Endothelial cell of umbilical vein (primary cell): ENCODE data around the gene ASGR1. TPM values are rescaled to one million over a fixed set of nuclear protein-coding genes. Genes with fewer than 3 reads are reported as not detected.

Experiments used
- BruUV-seq: library from RNA; stranded (reverse); fragments of 400-500 nt; replicated peaks from 2 replicates; lab custom pipeline; 2021; lab: Mats Ljungman, UMichigan
- CTCF ChIA-PET: fragments of 300-600, 350-600 bp; sonication (Branson Sonifier 250); formaldehyde crosslinking; loops from one replicate; lab custom pipeline; 2021; ENCODE audit warnings: antibody characterized with exemption, inconsistent platforms; lab: Charles Lee
- POLR2A ChIA-PET: fragments of 300-600, 350-600 bp; sonication (Branson Sonifier 250); formaldehyde crosslinking; loops from one replicate; lab custom pipeline; 2021; ENCODE audit warnings: antibody characterized with exemption, inconsistent platforms; lab: Charles Lee
- DNase-seq: peaks from one replicate; pipeline ENCODE4 v3.0.0-alpha.2; 2011; ENCODE audit warnings: low read depth, low spot score
- FAIRE-seq: peaks from 2 replicates; lab custom pipeline; 2011; peaks lifted over from hg19 to GRCh38; lab: Jason Lieb, UNC
- H2AFZ ChIP-seq: 2 replicates; pipeline ENCODE4 v1.6.0; 2012; ENCODE audit warnings: low read depth, low read length, control low read depth, inconsistent platforms
- H3K27ac ChIP-seq: 2 replicates; pipeline ENCODE4 v1.5.1; 2011; ENCODE audit warnings: low read depth, mild to moderate bottlenecking, control low read depth, low read length, moderate library complexity; ENCODE audit not compliant: insufficient read depth
- H3K27me3 ChIP-seq, 2 experiments: 2 replicates each; pipeline versions ENCODE4 v1.6.0 to v1.6.1; 2011; ENCODE audit warnings: low read length in 2 of 2, mixed read lengths in 1 of 2; ENCODE audit not compliant: control insufficient read depth in 2 of 2, insufficient read depth in 2 of 2
- H3K36me3 ChIP-seq, 2 experiments: 2 replicates in 1 of 2; 3 replicates in 1 of 2; pipeline ENCODE4 v1.5.1; 2011; ENCODE audit warnings: low read length in 2 of 2, mild to moderate bottlenecking in 1 of 2, moderate library complexity in 1 of 2; ENCODE audit not compliant: control insufficient read depth in 2 of 2, insufficient read depth in 2 of 2; ENCODE audit errors: extremely low read depth in 1 of 2
- H3K4me1 ChIP-seq: 3 replicates; pipeline ENCODE4 v1.5.1; 2011; ENCODE audit warnings: mild to moderate bottlenecking, low read length; ENCODE audit not compliant: control insufficient read depth, insufficient read depth; ENCODE audit errors: extremely low read depth
- H3K4me2 ChIP-seq: 2 replicates; pipeline ENCODE4 v1.6.1; 2011; ENCODE audit warnings: low read length, control low read depth, mixed read lengths; ENCODE audit not compliant: insufficient read depth
- H3K4me3 ChIP-seq, 3 experiments: fragments of 200-600 bp in 1 of 3; sonication (generic), shearing (Covaris generic) in 1 of 3; replicated peaks in 1 of 3; 2 replicates each; pipeline ENCODE4 v1.5.1; 2011 to 2016; ENCODE audit warnings: control low read depth in 3 of 3, low read length in 3 of 3, mild to moderate bottlenecking in 2 of 3, inconsistent platforms in 1 of 3, low read depth in 1 of 3, moderate library complexity in 1 of 3; ENCODE audit not compliant: insufficient read depth in 1 of 3
- H3K79me2 ChIP-seq: 2 replicates; pipeline ENCODE4 v1.6.0; 2012; ENCODE audit warnings: low read length, inconsistent platforms; ENCODE audit not compliant: control insufficient read depth, insufficient read depth
- H3K9ac ChIP-seq: replicated peaks from 2 replicates; pipeline ENCODE3; 2011; ENCODE audit warnings: low read length, control low read depth; ENCODE audit not compliant: insufficient read depth; ENCODE audit errors: extremely low read depth
- H3K9me1 ChIP-seq: replicated peaks from 3 replicates; pipeline ENCODE4 v1.6.0; 2011; ENCODE audit warnings: mild to moderate bottlenecking, low read length; ENCODE audit not compliant: control insufficient read depth, insufficient read depth; ENCODE audit errors: extremely low read depth
- H3K9me3 ChIP-seq: replicated peaks from 2 replicates; pipeline ENCODE4 v1.5.1; 2012; ENCODE audit warnings: low read length, inconsistent platforms; ENCODE audit not compliant: control insufficient read depth, insufficient read depth
- H4K20me1 ChIP-seq: replicated peaks from 2 replicates; pipeline ENCODE3; 2011; ENCODE audit warnings: mild to moderate bottlenecking, low read length; ENCODE audit not compliant: control insufficient read depth, insufficient read depth; ENCODE audit errors: extremely low read depth
- EZH2 ChIP-seq: IDR thresholded peaks from 2 replicates; pipeline ENCODE4 v1.6.1; 2012; ENCODE audit warnings: borderline replicate concordance, low read depth, mild to moderate bottlenecking, moderate library complexity, low read length, inconsistent platforms; ENCODE audit not compliant: severe bottlenecking
- FOS ChIP-seq: IDR thresholded peaks from 2 replicates; pipeline ENCODE4 v1.6.1; 2011; ENCODE audit warnings: mild to moderate bottlenecking, low read length, moderate library complexity, borderline replicate concordance; ENCODE audit not compliant: insufficient read depth
- GATA2 ChIP-seq: IDR thresholded peaks from 2 replicates; pipeline ENCODE4 v1.7.0; 2011; ENCODE audit warnings: low read depth, mild to moderate bottlenecking, moderate library complexity, mixed read lengths, low read length; ENCODE audit not compliant: insufficient read length, insufficient read depth
- JUN ChIP-seq: IDR thresholded peaks from 2 replicates; pipeline ENCODE4 v1.6.1; 2011; ENCODE audit warnings: borderline replicate concordance, low read depth; ENCODE audit not compliant: insufficient read length, insufficient read depth
- MYC ChIP-seq: IDR thresholded peaks from one replicate; pipeline ENCODE4 v1.6.1; 2011; ENCODE audit warnings: mild to moderate bottlenecking, low read depth, low read length
- POLR2A ChIP-seq: IDR thresholded peaks from 2 replicates; pipeline ENCODE4 v1.6.1; 2012; ENCODE audit warnings: low read depth, mild to moderate bottlenecking, control low read depth, low read length
- POLR2AphosphoS5 ChIP-seq: IDR thresholded peaks from 2 replicates; pipeline ENCODE4 v1.6.1; 2012; ENCODE audit warnings: low read depth, mild to moderate bottlenecking, control low read depth, low read length, moderate library complexity; ENCODE audit not compliant: insufficient read depth
- dilution Hi-C: fragments of 300-500 bp; cut with MboI; formaldehyde crosslinking; loops from one replicate; pipeline ENCODE4 v1.15.0; 2019; ENCODE audit warnings: low sequenced_read_pairs; ENCODE audit not compliant: extremely low pct_ligation_motif_present
- intact Hi-C: fragments of 100-400 bp; cut with micrococcal nuclease; formaldehyde crosslinking; loops from one replicate; pipeline ENCODE4 v1.10.0; 2022
- polyA plus RNA-seq, 4 experiments: library from polyadenylated mRNA; depleted of rRNA in 3 of 4; stranded (reverse) in 3 of 4; unstranded in 1 of 4; fragments of >200 nt; gene quantifications; 2 replicates each; pipeline versions ENCODE4 v1.2.1 to v1.2.3, GENCODE V29; 2011 to 2012; ENCODE audit warnings: missing spikeins in 1 of 4
- total RNA-seq: library from RNA; stranded (reverse); gene quantifications from 2 replicates; pipeline ENCODE4 v1.2.3, GENCODE V29; 2021
- TF ChIP-seq, protein P1 (sequence below), 2 donors: IDR thresholded peaks; 1 replicate in 1 of 2; 2 replicates in 1 of 2; pipeline ENCODE4 v1.5.1; 2011; ENCODE audit warnings: low read length in 2 of 2, mild to moderate bottlenecking in 2 of 2, moderate library complexity in 2 of 2, control low read depth in 1 of 2, inconsistent platforms in 1 of 2, low read depth in 1 of 2; ENCODE audit not compliant: insufficient read depth in 1 of 2; ENCODE audit errors: extremely low read depth in 1 of 2
- TF ChIP-seq, protein P2 (sequence below): IDR thresholded peaks from 2 replicates; pipeline ENCODE4 v1.6.1; 2011; ENCODE audit not compliant: insufficient read depth, insufficient read length

Gene ASGR1
- total and polyA plus RNA-seq, 2 donors (not counting 3 experiments of a cell fraction or from before 2014, with no cell fraction given): 10.2 to 12.5 TPM

DNA sequence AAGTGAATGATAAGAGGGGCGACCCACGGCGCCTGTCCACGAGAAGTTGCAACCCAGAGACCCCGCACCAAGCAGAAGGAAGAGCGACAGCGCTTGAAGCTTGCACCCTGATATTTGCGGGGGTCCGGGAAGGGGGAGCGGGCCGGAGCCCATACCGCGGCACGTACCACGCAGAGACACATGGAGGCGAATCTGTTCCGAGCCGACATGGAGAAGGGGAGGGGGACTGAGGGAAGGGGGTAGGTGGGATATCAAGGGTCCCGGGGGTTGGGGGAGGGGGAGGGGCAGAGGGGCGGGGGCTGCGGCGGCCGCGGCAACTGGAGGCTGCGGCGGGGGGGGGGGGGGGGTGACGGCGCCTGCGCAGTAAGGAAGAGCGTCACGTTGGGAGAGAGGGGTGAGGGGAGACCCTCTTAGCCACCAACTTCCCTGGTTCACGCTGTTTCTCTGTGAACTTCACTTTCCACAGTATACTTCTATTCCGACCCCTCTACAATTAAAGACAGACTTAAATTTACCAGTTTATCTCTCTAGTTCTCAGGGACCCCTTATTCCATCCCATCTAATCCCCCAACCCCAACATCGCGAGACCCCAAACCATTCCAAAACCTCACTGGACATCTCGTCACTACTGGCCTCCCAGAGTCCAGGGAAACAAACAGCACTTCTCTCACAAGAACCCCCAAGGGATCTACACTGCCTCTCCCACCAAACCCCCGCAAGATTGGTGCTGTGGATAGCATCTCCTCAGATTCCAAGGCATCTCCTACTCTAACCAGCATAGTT is 32.5 kb upstream of the ASGR1 start:
- H3K9me1 ChIP-seq: no peaks in the 10 kb centered on the region
- ChIA-PET POLR2A (no interaction called here), CTCF (no interaction called here)
- H3K4me2 ChIP-seq: no peak overlapping the region
- H3K36me3 ChIP-seq: peaks cover 0 to 3% of the 10 kb centered on the region in 2 experiments
- H4K20me1 ChIP-seq: no peaks in the 10 kb centered on the region
- intact Hi-C loops (no loop called here), dilution Hi-C loops (no loop called here)
- no peak overlapping the region for H2AFZ ChIP-seq
- no TSS peak for BruUV-seq
- no peaks in the 10 kb centered on the region for H3K27me3 ChIP-seq
- DNase-seq (no peak), FAIRE-seq (no peak)
- H3K79me2 ChIP-seq: peaks cover 15% of the 10 kb centered on the region
- no peak overlapping the region for H3K9ac ChIP-seq
- H3K4me1 ChIP-seq: peaks cover 26% of the 10 kb centered on the region
- H3K4me3 ChIP-seq: no peak overlapping the region
- TF ChIP-seq JUN: no peak
- TF ChIP-seq, protein P1, sequence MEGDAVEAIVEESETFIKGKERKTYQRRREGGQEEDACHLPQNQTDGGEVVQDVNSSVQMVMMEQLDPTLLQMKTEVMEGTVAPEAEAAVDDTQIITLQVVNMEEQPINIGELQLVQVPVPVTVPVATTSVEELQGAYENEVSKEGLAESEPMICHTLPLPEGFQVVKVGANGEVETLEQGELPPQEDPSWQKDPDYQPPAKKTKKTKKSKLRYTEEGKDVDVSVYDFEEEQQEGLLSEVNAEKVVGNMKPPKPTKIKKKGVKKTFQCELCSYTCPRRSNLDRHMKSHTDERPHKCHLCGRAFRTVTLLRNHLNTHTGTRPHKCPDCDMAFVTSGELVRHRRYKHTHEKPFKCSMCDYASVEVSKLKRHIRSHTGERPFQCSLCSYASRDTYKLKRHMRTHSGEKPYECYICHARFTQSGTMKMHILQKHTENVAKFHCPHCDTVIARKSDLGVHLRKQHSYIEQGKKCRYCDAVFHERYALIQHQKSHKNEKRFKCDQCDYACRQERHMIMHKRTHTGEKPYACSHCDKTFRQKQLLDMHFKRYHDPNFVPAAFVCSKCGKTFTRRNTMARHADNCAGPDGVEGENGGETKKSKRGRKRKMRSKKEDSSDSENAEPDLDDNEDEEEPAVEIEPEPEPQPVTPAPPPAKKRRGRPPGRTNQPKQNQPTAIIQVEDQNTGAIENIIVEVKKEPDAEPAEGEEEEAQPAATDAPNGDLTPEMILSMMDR (IDR thresholded peaks at IDR 0.05; ENCODE audit: extremely low read depth in 1 of 2, insufficient read depth in 1 of 2, low read depth in 1 of 2, low read length in 2 of 2): no peak
- TF ChIP-seq, protein P2, sequence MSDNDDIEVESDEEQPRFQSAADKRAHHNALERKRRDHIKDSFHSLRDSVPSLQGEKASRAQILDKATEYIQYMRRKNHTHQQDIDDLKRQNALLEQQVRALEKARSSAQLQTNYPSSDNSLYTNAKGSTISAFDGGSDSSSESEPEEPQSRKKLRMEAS: no peak
- no peak for TF ChIP-seq GATA2
- no peak for TF ChIP-seq FOS
- no peak for TF ChIP-seq EZH2
- no peak for TF ChIP-seq MYC
- no peak for TF ChIP-seq POLR2AphosphoS5
- no peak for TF ChIP-seq POLR2A
- no peaks in the 10 kb centered on the region for H3K9me3 ChIP-seq
- H3K27ac ChIP-seq: no peak overlapping the region
